Neural progenitor cell (in vitro differentiated cells): ENCODE measurements around the gene PRDM16. TPM values are rescaled to one million over a fixed set of nuclear protein-coding genes. Genes with fewer than 3 reads are reported as not detected.
A peak's percentile ranks its signal among the peaks of the same experiment; 100 is the strongest.

Experiments used
- DNase-seq: peaks from one replicate; pipeline ENCODE4 v3.0.0-alpha.2; 2016; ENCODE audit warnings: low spot score
- H2AFZ ChIP-seq: fragments of 200-600 bp; sonication (generic); replicated peaks from 2 replicates; pipeline ENCODE4 v1.6.1; 2016; ENCODE audit warnings: antibody characterized with exemption
- H3F3A ChIP-seq: fragments of 200-600 bp; sonication (generic); 2 replicates; pipeline ENCODE4 v1.6.1; 2016; ENCODE audit warnings: antibody characterized with exemption, low read depth
- H3K27ac ChIP-seq: fragments of 200-600 bp; sonication (generic); 2 replicates; pipeline ENCODE4 v1.5.1; 2016; ENCODE audit warnings: mild to moderate bottlenecking
- H3K27me3 ChIP-seq: fragments of 200-600 bp; sonication (generic); 2 replicates; pipeline ENCODE4 v1.6.1; 2016; ENCODE audit warnings: mild to moderate bottlenecking, moderate library complexity
- H3K36me3 ChIP-seq: fragments of 200-600 bp; sonication (generic); 2 replicates; pipeline ENCODE4 v1.5.1; 2016
- H3K4me1 ChIP-seq: fragments of 200-600 bp; sonication (generic); 2 replicates; pipeline ENCODE4 v1.6.1; 2016; ENCODE audit warnings: mixed run types
- H3K4me2 ChIP-seq: fragments of 200-600 bp; sonication (generic); 2 replicates; pipeline ENCODE4 v1.6.1; 2016
- H3K4me3 ChIP-seq: fragments of 200-600 bp; sonication (generic); 2 replicates; pipeline ENCODE4 v1.5.1; 2016
- H3K79me2 ChIP-seq: fragments of 200-600 bp; sonication (generic); 2 replicates; pipeline ENCODE4 v1.6.1; 2016; ENCODE audit warnings: low read depth
- H3K9ac ChIP-seq: fragments of 200-600 bp; sonication (generic); 2 replicates; pipeline ENCODE4 v1.6.1; 2016
- H3K9me3 ChIP-seq: fragments of 200-600 bp; sonication (generic); 2 replicates; pipeline ENCODE4 v1.5.1; 2016; ENCODE audit warnings: low read depth
- H4K20me1 ChIP-seq: fragments of 200-600 bp; sonication (generic); 2 replicates; pipeline ENCODE4 v1.6.1; 2016; ENCODE audit warnings: low read depth
- H3K27ac Mint-ChIP-seq: 3 replicates; pipeline ENCODE4 v1.8.0; 2021; ENCODE audit warnings: mixed read lengths
- H3K27me3 Mint-ChIP-seq: 2 replicates; pipeline ENCODE4 v1.8.0; 2022; ENCODE audit warnings: low read depth, mild to moderate bottlenecking, inconsistent platforms, moderate library complexity, mixed read lengths; ENCODE audit not compliant: insufficient read depth
- H3K36me3 Mint-ChIP-seq: 3 replicates; pipeline ENCODE4 v1.8.0; 2021; ENCODE audit warnings: mixed read lengths
- H3K4me1 Mint-ChIP-seq: 3 replicates; pipeline ENCODE4 v1.8.0; 2021; ENCODE audit warnings: mixed read lengths
- H3K4me3 Mint-ChIP-seq: 3 replicates; pipeline ENCODE4 v1.8.0; 2021; ENCODE audit warnings: mild to moderate bottlenecking, moderate library complexity, mixed read lengths
- H3K9me3 Mint-ChIP-seq: 3 replicates; pipeline ENCODE4 v1.8.0; 2020; ENCODE audit warnings: mixed read lengths
- CTCF ChIP-seq: fragments of 200-600 bp; sonication (generic); IDR thresholded peaks from 2 replicates; pipeline ENCODE4 v1.5.1; 2017; ENCODE audit warnings: antibody characterized with exemption, mild to moderate bottlenecking
- EZH2 ChIP-seq: fragments of 200-600 bp; sonication (generic); IDR thresholded peaks from 2 replicates; pipeline ENCODE4 v1.6.1; 2017; ENCODE audit warnings: antibody characterized with exemption, mild to moderate bottlenecking, moderate library complexity
- EZH2phosphoT487 ChIP-seq: fragments of 200-600 bp; sonication (generic); IDR thresholded peaks from 2 replicates; pipeline ENCODE4 v1.6.1; 2017; ENCODE audit warnings: antibody characterized with exemption
- total RNA-seq: library from RNA; depleted of rRNA; stranded (reverse); fragments of >200 nt; gene quantifications from 2 replicates; pipeline ENCODE4 v1.2.3, GENCODE V29; 2015; ENCODE audit warnings: low replicate concordance

PRDM16 gene
- total RNA-seq, 1 donor from 2014 or later, result 1.9 TPM

DNA sequence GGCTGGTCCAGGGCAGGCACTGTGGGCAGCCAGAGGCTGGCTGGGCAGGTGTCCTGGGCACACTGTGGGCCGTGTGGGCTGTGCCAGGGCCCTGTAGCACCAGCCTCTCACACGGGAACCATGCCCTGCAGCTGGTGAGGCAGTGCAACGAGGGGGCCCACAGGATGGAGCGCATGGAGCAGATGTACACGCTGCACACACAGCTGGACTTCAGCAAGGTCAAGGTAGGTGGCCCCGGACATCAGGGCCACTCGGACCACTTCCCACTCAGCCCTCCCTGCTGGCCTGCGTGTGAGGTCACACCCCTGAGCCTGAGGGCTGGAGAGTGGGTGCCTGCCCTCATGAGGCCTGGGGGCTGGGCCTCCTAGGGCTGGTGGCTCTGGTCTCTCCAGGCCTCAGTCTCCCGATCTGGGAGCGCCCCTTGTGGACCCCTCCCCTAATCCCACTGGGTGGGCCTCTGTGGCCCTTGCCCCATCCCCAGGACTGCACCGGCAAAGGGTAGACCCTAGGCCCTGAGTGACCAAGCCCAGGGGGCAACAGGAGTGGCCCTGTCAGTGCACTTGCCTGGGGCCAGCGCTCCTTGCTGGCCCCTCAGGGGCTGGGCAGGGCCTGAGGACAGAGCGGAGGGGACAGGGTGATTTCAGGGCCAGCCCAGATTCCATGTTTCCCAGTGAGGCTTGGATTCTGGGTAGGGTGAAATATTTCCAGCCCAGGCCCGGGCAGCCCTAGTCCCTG is 407.0 kb downstream of the PRDM16 start:
- Mint-ChIP-seq H3K9me3 (no peaks in the 10 kb centered on the region), H3K27ac (peak overlapping the region; percentile 37), H3K4me3 (no peak overlapping the region), H3K4me1 (peaks cover 22% of the 10 kb centered on the region), H3K36me3 (peaks cover 4% of the 10 kb centered on the region), H3K27me3 (peaks cover 6% of the 10 kb centered on the region)
- H3K9ac ChIP-seq, result no peak overlapping the region
- H2AFZ ChIP-seq, result no peak overlapping the region
- peaks cover 14% of the 10 kb centered on the region for H3F3A ChIP-seq
- H3K79me2 ChIP-seq, result no peaks in the 10 kb centered on the region
- H3K4me3 ChIP-seq, result no peak overlapping the region
- H4K20me1 ChIP-seq, result no peaks in the 10 kb centered on the region
- DNase-seq, result no peak
- TF ChIP-seq CTCF, result no peak
- no peak for TF ChIP-seq EZH2phosphoT487
- no peak for TF ChIP-seq EZH2
- peaks cover 13% of the 10 kb centered on the region for H3K4me1 ChIP-seq
- no peaks in the 10 kb centered on the region for H3K27me3 ChIP-seq
- H3K36me3 ChIP-seq, result no peaks in the 10 kb centered on the region
- no peak overlapping the region for H3K4me2 ChIP-seq
- H3K27ac ChIP-seq, result no peak overlapping the region
- no peaks in the 10 kb centered on the region for H3K9me3 ChIP-seq

- Histone ChIP-seq H3K4me2 (no peak overlapping the region), H3K27me3 (no peaks in the 10 kb centered on the region), H3K9me3 (no peaks in the 10 kb centered on the region), H2AFZ (no peak overlapping the region), H3F3A (peaks cover 8% of the 10 kb centered on the region), H3K4me3 (no peak overlapping the region), H3K79me2 (no peaks in the 10 kb centered on the region), H3K9ac (no peak overlapping the region), H3K27ac (no peak overlapping the region), H3K36me3 (no peaks in the 10 kb centered on the region), H3K4me1 (peaks cover 6% of the 10 kb centered on the region), H4K20me1 (no peaks in the 10 kb centered on the region)
- TF ChIP-seq EZH2, result no peak
- TF ChIP-seq EZH2phosphoT487, result no peak
- no peak for TF ChIP-seq CTCF
- no peaks in the 10 kb centered on the region for H3K9me3 Mint-ChIP-seq
- H3K27ac Mint-ChIP-seq, result peak overlapping the region; percentile 37
- peaks cover 20% of the 10 kb centered on the region for H3K4me1 Mint-ChIP-seq
- no peak overlapping the region for H3K4me3 Mint-ChIP-seq
- no peak for DNase-seq
- peaks cover 4% of the 10 kb centered on the region for H3K36me3 Mint-ChIP-seq
- peaks cover 6% of the 10 kb centered on the region for H3K27me3 Mint-ChIP-seq
Observed at GRCh38 chr1:3476666-3477065, 407.7 kb downstream of the PRDM16 start.

- H3K4me3 Mint-ChIP-seq, result no peak overlapping the region
- peaks cover 14% of the 10 kb centered on the region for H3K4me1 Mint-ChIP-seq
- no peak for DNase-seq
- Histone ChIP-seq H3K4me1 (no peaks in the 10 kb centered on the region), H3K79me2 (no peaks in the 10 kb centered on the region), H3K36me3 (no peaks in the 10 kb centered on the region), H3K9me3 (no peaks in the 10 kb centered on the region), H3K4me2 (no peak overlapping the region), H4K20me1 (no peaks in the 10 kb centered on the region), H3F3A (peaks cover under 1% of the 10 kb centered on the region), H3K27ac (peak overlapping the region; percentile 20), H3K4me3 (no peak overlapping the region), H3K27me3 (no peaks in the 10 kb centered on the region), H2AFZ (no peak overlapping the region), H3K9ac (no peak overlapping the region)
- H3K36me3 Mint-ChIP-seq, result peaks cover 4% of the 10 kb centered on the region
- peaks cover 6% of the 10 kb centered on the region for H3K27me3 Mint-ChIP-seq
- no peaks in the 10 kb centered on the region for H3K9me3 Mint-ChIP-seq
- TF ChIP-seq EZH2phosphoT487 (no peak), EZH2 (no peak), CTCF (no peak)
- no peak overlapping the region for H3K27ac Mint-ChIP-seq
Observed at GRCh38 chr1:3477241-3477995, 408.4 kb downstream of the PRDM16 start.
